ENCODE results near the gene TMEM30A.

The TMEM30A gene

GRCh38 chr6:75262716-75263400, 21.7 kb downstream of the TMEM30A start:
- no peak for DNase-seq (ENCODE audit: low spot score)

DNA sequence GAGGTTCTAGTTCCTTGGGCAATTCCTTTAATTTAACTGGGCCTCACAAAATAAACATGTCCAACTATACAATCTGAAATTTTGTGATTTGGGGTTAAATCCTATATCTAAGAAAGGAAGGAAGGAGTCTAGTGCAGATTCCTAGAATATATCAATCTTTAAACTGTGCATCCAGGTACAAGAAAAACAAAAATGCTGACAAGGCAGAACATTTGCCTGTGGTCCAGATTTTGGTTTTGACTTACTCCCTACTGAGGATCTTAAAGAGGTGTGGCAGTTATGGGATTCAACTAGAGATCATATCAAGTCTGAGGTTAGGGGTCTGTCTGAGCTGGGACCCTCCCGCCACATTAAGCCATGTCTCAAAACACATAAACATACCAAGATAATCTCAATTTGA, 23.3 kb downstream of the TMEM30A start:
- DNase-seq (ENCODE audit: low spot score) = no peak

DNA sequence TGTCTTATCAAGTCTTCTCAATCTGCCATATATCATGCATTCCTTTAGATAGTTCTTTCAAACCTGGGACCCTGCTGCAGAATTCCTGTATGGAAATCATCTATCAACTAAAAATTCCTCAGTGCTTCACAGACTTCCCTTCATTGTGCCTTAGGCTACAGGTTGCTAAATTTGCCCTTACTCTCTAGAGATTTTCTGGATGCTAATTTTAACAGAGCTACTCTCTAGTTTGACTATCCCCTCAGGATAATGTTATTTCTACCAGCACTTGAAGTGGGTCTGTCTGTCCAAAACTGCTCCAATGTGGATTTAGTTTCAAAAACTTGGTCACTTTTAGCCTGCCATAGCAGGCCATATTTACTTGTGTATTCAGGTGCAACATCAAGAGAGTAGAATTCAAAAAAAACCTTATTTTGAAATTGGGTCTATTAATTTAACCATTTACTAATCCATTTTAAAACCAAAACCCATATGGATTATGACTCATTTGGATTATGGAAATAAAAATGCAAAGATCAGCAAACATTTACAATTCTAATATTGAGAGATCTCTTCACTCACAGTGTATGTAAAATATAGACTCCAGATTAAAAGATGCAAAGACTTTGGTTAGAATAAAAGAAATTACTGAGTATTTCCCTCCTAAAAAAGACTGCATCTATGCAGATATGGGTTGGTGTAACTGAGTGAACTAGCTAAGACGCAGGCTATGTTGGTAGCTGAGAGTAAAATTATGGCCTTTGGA, 27.1 kb downstream of the TMEM30A start:
- DNase-seq (ENCODE audit: low spot score) = no peak

DNA sequence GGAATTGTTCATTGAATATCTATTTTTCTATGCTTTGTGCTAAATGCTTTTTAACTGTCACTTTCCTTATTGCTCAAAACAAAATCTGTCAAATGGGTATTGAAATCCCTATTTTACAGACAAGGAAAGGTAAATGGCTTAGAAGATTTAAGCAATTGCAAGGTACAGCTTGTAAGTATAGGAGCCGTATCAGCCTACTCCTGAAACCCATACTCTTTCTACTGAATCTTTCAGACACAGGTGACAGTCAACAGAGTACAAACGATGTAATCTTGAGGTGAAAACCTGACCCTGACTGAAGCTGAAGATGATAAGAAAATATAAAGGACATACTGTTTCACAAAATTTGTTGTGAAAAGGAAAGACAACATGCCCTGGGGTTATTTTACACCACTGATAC, 34.0 kb downstream of the TMEM30A start:
- DNase-seq (ENCODE audit: low spot score) = no peak

DNA sequence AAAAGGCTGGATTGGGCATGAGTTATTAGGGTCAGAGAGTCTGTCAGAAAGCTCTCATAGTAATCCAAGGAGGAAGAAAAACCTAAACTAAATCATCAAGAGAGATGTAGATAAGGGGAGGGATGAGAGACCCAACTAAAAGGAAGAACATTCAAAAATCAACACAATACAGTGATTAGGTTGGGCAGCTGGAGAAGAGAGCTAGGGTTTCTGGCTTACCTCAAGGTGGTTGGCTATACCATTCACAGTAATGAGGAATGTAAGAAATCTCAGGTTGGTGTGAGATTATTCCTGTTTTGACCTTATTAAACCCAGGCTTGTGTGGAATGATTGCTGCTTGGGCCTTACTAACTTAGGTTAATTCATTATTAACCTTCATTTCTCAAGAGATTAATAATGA, 34.8 kb downstream of the TMEM30A start:
- no peak for DNase-seq (ENCODE audit: low spot score)

DNA sequence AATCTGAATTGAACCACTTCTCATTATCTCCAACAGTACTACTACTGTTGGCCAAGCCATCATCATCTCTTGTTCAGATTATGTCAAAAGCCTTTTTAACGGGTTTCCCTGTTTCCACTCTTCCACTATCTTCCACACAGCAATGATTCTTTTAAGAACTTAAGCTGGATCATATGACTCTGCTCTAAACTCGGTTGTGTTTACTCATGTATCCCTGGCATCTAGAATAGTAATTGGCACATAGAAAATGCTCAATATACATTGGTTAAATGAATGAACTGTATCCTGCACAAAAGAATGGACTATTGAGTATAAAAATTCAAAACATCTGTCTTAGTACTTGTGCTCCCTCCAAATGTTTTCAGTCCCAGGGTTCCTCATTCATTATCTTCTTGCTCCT, 38.2 kb downstream of the TMEM30A start:
- no peak for DNase-seq (ENCODE audit: low spot score)

GRCh38 chr6:75244063-75244584, 40.5 kb downstream of the TMEM30A start:
- DNase-seq (ENCODE audit: low spot score) = no peak

- DNase-seq (ENCODE audit: low spot score) = peak; percentile 97
Measured at GRCh38 chr6:75243333-75244062, 41.1 kb downstream of the TMEM30A start, which contains the start of gene COX7A2. TSS of gene COX7A2 (minus strand) at chr6:75243801. CDS start at chr6:75243734, 67 bp downstream.

DNA sequence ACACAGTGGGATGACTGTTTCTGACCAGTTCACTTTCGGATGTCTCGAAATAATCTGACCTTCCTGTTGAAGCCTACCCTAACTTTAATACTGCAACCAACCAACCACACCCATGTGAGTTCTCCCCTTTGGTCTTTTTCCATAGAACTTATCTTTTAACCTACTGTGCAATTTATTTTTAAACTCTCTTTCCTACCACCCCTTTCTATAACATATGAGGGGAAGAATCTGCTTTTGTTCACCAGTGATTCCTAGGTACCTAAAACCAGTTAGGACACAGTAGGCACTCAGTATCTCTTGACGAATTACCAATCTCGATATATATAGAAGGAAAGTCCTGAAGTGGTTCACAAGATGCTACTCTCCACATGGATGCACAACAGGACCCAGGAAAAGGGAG, 48.0 kb downstream of the TMEM30A start:
- no peak for DNase-seq (ENCODE audit: low spot score)

GRCh38 chr6:75235271-75235670, 49.3 kb downstream of the TMEM30A start:
- no peak for DNase-seq (ENCODE audit: low spot score)

GRCh38 chr6:75234126-75234865, 50.3 kb downstream of the TMEM30A start:
- peak; percentile 48 for DNase-seq (ENCODE audit: low spot score)

DNA sequence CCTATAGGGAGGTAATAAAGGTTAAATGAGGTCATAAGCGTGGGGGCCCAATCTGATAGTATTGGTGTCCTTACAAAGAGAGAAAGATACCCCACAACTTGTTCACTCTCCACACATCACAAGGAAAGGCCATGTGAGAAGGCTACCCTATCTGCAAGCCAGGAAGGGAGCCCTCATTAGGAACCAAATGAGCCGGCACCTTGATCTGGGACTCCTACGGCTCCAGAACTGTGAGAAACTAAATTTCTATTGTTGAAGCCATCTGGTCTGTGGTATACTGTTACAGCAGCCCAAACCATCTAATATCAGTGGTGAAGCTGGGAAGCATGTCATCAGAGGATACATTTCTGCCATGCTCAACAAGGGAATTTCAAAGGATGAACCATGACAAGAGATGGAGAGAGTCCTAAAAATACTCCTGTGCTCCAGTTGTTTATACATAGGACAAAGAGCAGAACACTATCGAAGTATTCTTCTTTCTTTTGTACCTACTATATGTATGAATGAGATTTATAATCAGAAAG, 51.4 kb downstream of the TMEM30A start:
- DNase-seq (ENCODE audit: low spot score) = no peak

- DNase-seq (ENCODE audit: low spot score) = no peak
Measured at GRCh38 chr6:75230484-75231325, 53.9 kb downstream of the TMEM30A start.

DNA sequence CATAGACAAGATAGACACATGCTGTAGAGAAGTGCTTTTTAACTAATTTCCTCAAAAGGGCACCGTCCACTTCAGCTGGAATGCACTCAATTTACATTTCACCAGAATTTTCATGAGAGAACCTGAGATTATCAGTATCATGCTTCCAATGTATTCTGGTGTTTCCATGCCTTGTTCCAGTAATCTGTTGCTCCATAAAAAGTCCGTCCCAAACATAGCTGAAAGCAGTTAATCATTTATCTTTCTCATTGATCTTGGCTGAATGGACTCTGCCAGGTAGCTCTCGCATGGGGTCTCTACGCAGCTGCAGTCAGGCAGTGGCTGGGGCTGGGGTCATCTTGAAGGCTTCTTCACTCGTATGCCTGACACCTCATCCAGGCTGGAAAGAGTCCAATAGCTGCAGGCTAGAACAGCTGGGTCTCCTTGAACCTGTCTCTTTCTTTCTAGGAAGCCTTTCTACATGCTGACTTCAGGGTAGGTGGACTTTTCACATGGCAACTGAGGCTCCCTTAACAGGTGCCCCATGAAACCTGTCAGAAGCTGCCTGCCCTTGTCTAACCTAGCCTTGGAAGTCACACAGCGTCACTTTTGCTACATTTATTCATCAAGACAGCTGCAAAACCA, 60.2 kb downstream of the TMEM30A start:
- DNase-seq (ENCODE audit: low spot score) = no peak

GRCh38 chr6:75223428-75223827, 61.2 kb downstream of the TMEM30A start:
- DNase-seq (ENCODE audit: low spot score) = no peak

- DNase-seq (ENCODE audit: low spot score) = no peak
Measured at GRCh38 chr6:75222261-75222660, 62.3 kb downstream of the TMEM30A start.

GRCh38 chr6:75221116-75221515, 63.5 kb downstream of the TMEM30A start:
- DNase-seq (ENCODE audit: low spot score) = no peak

- no peak for DNase-seq (ENCODE audit: low spot score)
Measured at GRCh38 chr6:75220357-75220756, 64.2 kb downstream of the TMEM30A start.

GRCh38 chr6:75219263-75219662, 65.3 kb downstream of the TMEM30A start:
- no peak for DNase-seq (ENCODE audit: low spot score)

DNA sequence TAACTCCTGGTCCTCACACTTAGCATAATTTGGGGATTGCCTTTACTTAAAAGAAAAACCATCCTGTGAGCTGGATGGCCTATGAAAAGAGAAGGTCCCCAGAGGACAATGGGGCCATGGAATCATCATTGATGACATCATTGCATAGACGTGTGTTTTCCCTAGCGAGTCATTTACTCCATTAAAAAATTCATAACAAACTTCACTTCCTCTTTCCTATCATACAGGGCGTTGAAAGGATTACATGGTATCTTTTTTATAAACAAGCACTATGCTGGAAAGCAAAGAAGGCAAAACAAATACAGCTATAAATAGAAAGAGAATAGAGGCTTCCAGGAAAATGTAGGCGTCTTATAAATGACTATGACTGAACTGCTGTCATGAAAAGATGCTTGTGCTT, 67.4 kb downstream of the TMEM30A start:
- DNase-seq (ENCODE audit: low spot score) = no peak
